ENCODE results near the gene TMEM86B. TPM values are rescaled to one million over a fixed set of nuclear protein-coding genes. Genes with fewer than 3 reads are reported as not detected.

TMEM86B gene
- total RNA-seq, 1 donor from 2014 or later = 10.0 TPM

GRCh38 chr19:55223291-55224037 lies 5.1 kb downstream of the TMEM86B start:
- Mint-ChIP-seq H3K4me1 (ENCODE audit: low read depth) (peaks cover 6% of the 10 kb centered on the region), H3K27me3 (no peaks in the 10 kb centered on the region), H3K27ac (no peak overlapping the region), H3K9me3 (ENCODE audit: low read depth) (peaks cover 4% of the 10 kb centered on the region), H3K36me3 (ENCODE audit: insufficient read depth) (peaks cover 12% of the 10 kb centered on the region), H3K4me3 (ENCODE audit: low read depth) (no peak overlapping the region)
- DNase-seq (ENCODE audit: low spot score, unreplicated experiment) = no peak
- no peak for TF ChIP-seq CTCF (IDR thresholded peaks at IDR 0.05; ENCODE audit: unreplicated experiment)

DNA sequence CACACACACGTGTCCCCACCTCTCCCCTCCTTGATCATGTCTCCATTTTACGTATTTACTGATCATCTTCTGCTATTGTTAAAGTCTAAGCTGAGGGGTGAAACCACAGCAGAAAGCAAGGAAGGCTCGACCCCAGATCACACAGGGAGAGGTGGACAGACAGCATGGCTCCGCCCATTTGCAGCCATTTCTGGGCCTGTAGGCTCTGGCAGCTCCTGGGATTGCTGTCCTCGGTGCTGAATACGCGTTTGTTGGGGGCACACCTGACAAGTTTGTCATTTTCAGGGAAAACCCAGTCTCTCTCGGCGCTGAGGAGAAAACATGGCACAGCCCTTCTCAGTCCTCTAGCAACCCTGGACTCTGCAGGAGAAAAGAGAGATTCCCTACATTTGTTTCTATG lies 8.0 kb downstream of the TMEM86B start:
- H3K36me3 Mint-ChIP-seq (ENCODE audit: insufficient read depth) = peaks cover 9% of the 10 kb centered on the region
- TF ChIP-seq CTCF (IDR thresholded peaks at IDR 0.05; ENCODE audit: unreplicated experiment) = no peak
- H3K9me3 Mint-ChIP-seq (ENCODE audit: low read depth) = peaks cover 10% of the 10 kb centered on the region
- H3K27me3 Mint-ChIP-seq = peaks cover 15% of the 10 kb centered on the region
- H3K27ac Mint-ChIP-seq = no peak overlapping the region
- H3K4me3 Mint-ChIP-seq (ENCODE audit: low read depth) = no peak overlapping the region
- DNase-seq (ENCODE audit: low spot score, unreplicated experiment) = no peak
- H3K4me1 Mint-ChIP-seq (ENCODE audit: low read depth) = peaks cover 7% of the 10 kb centered on the region

DNA sequence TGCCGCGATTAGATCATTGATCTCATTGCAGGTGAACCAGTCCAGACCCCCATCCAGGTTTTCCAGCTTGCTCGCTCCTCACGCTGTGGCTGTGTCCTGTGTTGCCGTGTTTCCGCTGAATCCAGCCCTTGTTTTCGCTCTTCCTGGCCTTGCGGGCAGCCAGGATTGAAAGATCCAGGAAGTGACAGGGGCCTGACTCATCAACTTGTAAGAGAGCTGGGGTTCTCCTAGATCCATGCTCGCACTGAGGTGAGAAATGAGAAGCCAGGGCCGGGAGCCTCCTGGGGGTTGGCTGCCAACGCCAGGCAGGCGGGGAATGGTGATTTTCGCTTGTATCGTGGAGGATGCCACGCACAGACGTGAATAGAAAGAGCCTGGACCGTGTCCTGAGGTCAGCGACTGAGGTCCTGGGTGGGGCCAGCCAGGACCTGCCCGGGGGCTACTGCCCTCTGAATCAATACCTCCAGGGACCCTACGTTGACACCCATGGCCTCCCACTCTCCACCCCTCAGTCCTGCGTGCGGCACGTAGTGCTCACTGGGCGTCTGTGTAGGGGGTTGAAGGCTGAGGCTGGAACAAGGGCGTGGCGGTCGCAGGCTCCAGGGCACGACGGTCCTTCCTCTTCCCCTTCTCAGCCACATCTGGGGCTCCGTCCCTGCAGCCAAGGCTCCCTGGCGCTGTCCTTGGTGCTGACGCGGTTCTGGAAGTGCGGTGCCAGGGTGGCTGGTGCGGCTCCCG lies 11.9 kb downstream of the TMEM86B start:
- DNase-seq (ENCODE audit: low spot score, unreplicated experiment) = peak; percentile 84
- Mint-ChIP-seq H3K4me1 (ENCODE audit: low read depth) (peaks cover 7% of the 10 kb centered on the region), H3K9me3 (ENCODE audit: low read depth) (peaks cover 16% of the 10 kb centered on the region)

DNA sequence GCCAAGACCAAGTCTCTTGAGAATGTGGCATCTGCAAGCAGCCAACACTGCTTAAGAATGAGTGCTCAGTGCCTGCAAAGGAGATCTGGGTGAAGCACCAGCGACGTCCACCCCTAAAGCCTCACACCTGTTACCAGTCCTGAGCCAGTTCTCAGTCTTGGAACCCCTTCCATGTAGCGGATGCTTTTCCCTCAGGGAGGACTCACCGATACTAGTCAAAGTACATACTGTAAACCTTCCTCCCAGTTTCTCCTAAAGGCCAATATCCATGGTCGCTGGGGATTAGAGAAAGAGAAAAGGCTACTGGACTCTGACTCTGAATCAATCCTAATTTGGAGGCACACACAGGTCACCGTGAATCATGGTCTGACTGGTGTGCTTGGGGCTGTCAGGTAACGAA lies 15.0 kb downstream of the TMEM86B start:
- TF ChIP-seq CTCF (IDR thresholded peaks at IDR 0.05; ENCODE audit: unreplicated experiment) = no peak
- Mint-ChIP-seq H3K9me3 (ENCODE audit: low read depth) (peaks cover 12% of the 10 kb centered on the region), H3K27ac (no peak overlapping the region), H3K4me1 (ENCODE audit: low read depth) (peaks cover 10% of the 10 kb centered on the region), H3K36me3 (ENCODE audit: insufficient read depth) (no peaks in the 10 kb centered on the region), H3K27me3 (peaks cover 23% of the 10 kb centered on the region), H3K4me3 (ENCODE audit: low read depth) (no peak overlapping the region)
- no peak for DNase-seq (ENCODE audit: low spot score, unreplicated experiment)

More for the DNA sequence above, 11.9 kb downstream of the TMEM86B start:
- peaks cover 7% of the 10 kb centered on the region for H3K36me3 Mint-ChIP-seq (ENCODE audit: insufficient read depth)
- H3K4me3 Mint-ChIP-seq (ENCODE audit: low read depth) = peak overlapping the region; percentile 75
- H3K27me3 Mint-ChIP-seq = peaks cover 17% of the 10 kb centered on the region
- no peak for TF ChIP-seq CTCF (IDR thresholded peaks at IDR 0.05; ENCODE audit: unreplicated experiment)
- H3K27ac Mint-ChIP-seq = peak overlapping the region; percentile 94

GRCh38 chr19:55212447-55212846 lies 16.1 kb downstream of the TMEM86B start:
- H3K4me1 Mint-ChIP-seq (ENCODE audit: low read depth) = peaks cover 10% of the 10 kb centered on the region
- TF ChIP-seq CTCF (IDR thresholded peaks at IDR 0.05; ENCODE audit: unreplicated experiment) = peak; percentile 32
- H3K9me3 Mint-ChIP-seq (ENCODE audit: low read depth) = peaks cover 12% of the 10 kb centered on the region
- no peak overlapping the region for H3K4me3 Mint-ChIP-seq (ENCODE audit: low read depth)
- peaks cover 23% of the 10 kb centered on the region for H3K27me3 Mint-ChIP-seq
- H3K36me3 Mint-ChIP-seq (ENCODE audit: insufficient read depth) = no peaks in the 10 kb centered on the region
- no peak for DNase-seq (ENCODE audit: low spot score, unreplicated experiment)
- H3K27ac Mint-ChIP-seq = no peak overlapping the region
